H1 (cell line): Measurements from ENCODE around the gene SLC35B2. TPM values are rescaled to one million over a fixed set of nuclear protein-coding genes. Genes with fewer than 3 reads are reported as not detected.

ENCODE experiments used
- ASH2L ChIP-seq: fragments of 200-600, 300-600 bp; sonication (generic); IDR thresholded peaks from one replicate; pipeline ENCODE4 v1.7.1; 2017; ENCODE audit warnings: low read length
- CHD7 ChIP-seq: fragments of 300-600 bp; sonication (generic); IDR thresholded peaks from 2 replicates; pipeline ENCODE4 v1.7.1; 2012; ENCODE audit warnings: low read length, moderate library complexity, mild to moderate bottlenecking, inconsistent platforms; ENCODE audit not compliant: insufficient replicate concordance
- EGR1 ChIP-seq: IDR thresholded peaks from 2 replicates; pipeline ENCODE4 v1.6.1; 2011; ENCODE audit warnings: low read depth, low read length, borderline replicate concordance
- KDM1A ChIP-seq: fragments of 200-600, 300-600 bp; sonication (generic); IDR thresholded peaks from 2 replicates; pipeline ENCODE4 v1.7.1; 2016; ENCODE audit warnings: mild to moderate bottlenecking, low read length, borderline replicate concordance
- MAFK ChIP-seq: IDR thresholded peaks from 2 replicates; pipeline ENCODE4 v1.6.1; 2012; ENCODE audit warnings: low read depth, mild to moderate bottlenecking, improper control_type of control experiment, low read length
- PHF8 ChIP-seq: fragments of 200-600 bp; sonication (generic); conservative IDR thresholded peaks from 2 replicates; pipeline ENCODE4 v1.7.1; 2012; ENCODE audit warnings: low read depth, mild to moderate bottlenecking, inconsistent platforms, low read length, moderate library complexity
- POLR2AphosphoS5 ChIP-seq: IDR thresholded peaks from 2 replicates; pipeline ENCODE4 v1.6.1; 2011; ENCODE audit warnings: low read depth, low read length
- RXRA ChIP-seq: IDR thresholded peaks from 2 replicates; pipeline ENCODE4 v1.6.1; 2011; ENCODE audit warnings: low read depth, mild to moderate bottlenecking, low read length, moderate library complexity; ENCODE audit not compliant: insufficient read depth
- SIN3A ChIP-seq, 2 experiments: IDR thresholded peaks in 1 of 2; conservative IDR thresholded peaks in 1 of 2; 2 replicates each; pipeline ENCODE4 v1.6.1; 2011 to 2012; ENCODE audit warnings: low read length in 2 of 2, improper control_type of control experiment in 1 of 2, low read depth in 1 of 2, mild to moderate bottlenecking in 1 of 2
- SIX5 ChIP-seq: IDR thresholded peaks from 2 replicates; pipeline ENCODE4 v1.6.1; 2011; ENCODE audit warnings: mild to moderate bottlenecking, low read depth, low read length
- SP2 ChIP-seq: IDR thresholded peaks from 2 replicates; pipeline ENCODE4 v1.6.1; 2012; ENCODE audit warnings: mild to moderate bottlenecking, low read length, inconsistent platforms
- polyA plus RNA-seq, 7 experiments: library from polyadenylated mRNA; depleted of rRNA in 3 of 7; stranded (reverse) in 5 of 7; unstranded in 2 of 7; fragments of >200 nt in 5 of 7; fragments of 200-250 nt in 2 of 7; gene quantifications; 1 replicate in 5 of 7; 2 replicates in 1 of 7; 4 replicates in 1 of 7; pipeline versions ENCODE4 v1.2.1 to v1.2.3, GENCODE V29; 2011 to 2013; ENCODE audit warnings: missing spikeins in 2 of 7, mixed read lengths in 2 of 7
- total RNA-seq: library from RNA; stranded (reverse); fragmentation: NEBNext Ultra II Directional; extraction: Animal tissue kit (Norgen Biotek cat#: 25700); gene quantifications from 2 replicates; pipeline ENCODE4 v1.2.1, GENCODE V29; 2021

SLC35B2 gene
- total and polyA plus RNA-seq, 2 of the 8 experiments (the other 6 are each of a cell fraction or from before 2014, with no cell fraction given), result 29.5 to 65.0 TPM

DNA sequence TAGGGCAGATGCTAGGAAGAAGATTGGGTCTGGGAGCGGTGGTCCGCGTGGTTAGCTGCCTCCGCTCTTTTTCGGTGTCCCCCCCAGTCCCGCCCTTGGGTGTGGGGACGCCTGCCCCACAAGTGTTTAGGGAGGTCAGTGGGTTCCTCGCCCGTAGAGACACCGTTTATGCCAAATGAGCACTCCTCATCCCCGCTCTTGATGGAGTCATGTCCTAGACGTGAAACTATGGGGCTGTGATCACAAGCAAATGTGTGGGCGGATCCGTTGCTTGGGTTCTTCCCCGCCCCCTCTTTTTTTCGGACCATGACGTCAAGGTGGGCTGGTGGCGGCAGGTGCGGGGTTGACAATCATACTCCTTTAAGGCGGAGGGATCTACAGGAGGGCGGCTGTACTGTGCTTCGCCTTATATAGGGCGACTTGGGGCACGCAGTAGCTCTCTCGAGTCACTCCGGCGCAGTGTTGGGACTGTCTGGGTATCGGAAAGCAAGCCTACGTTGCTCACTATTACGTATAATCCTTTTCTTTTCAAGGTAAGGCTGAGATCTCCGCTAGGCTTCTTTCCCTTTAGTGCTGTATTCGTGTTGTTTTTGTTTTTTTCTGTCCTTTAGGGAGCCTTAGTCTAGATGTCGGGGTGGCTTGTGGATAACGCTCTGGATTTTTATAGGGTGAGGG is 10.5 kb downstream of the SLC35B2 start, which contains the start of gene HSP90AB1 (continued):
- TF ChIP-seq CHD7 (no peak), SP2 (no peak), ASH2L (peak; percentile 49), SIN3A (conservative IDR thresholded peaks at IDR 0.05 in 1 of 2, IDR thresholded peaks at IDR 0.05 in 1 of 2; ENCODE audit: low read depth in 1 of 2, low read length in 2 of 2) (peak; percentile 90 to 92), SIX5 (peak; percentile 18; the same call in 1 of the 2 replicates), EGR1 (peak; percentile 60; the same call in 1 of the 2 replicates), MAFK (peak; percentile 24; the same call in 1 of the 2 replicates), KDM1A (no peak), RXRA (no peak), POLR2AphosphoS5 (peak; percentile 100), PHF8 (peak; percentile 98)
